PC-9 (cell line): ENCODE measurements around the gene WNT1. TPM values are rescaled to one million over a fixed set of nuclear protein-coding genes. Genes with fewer than 3 reads are reported as not detected.
A peak's percentile ranks its signal among the peaks of the same experiment; 100 is the strongest.

Experiments used
- BruUV-seq: library from RNA; stranded (reverse); fragments of 400-500 nt; replicated peaks from 2 replicates; lab custom pipeline; 2021; lab: Mats Ljungman, UMichigan
- CTCF ChIA-PET: fragments of 300-600 bp; sonication (Branson Sonifier 250); formaldehyde crosslinking; loops from one replicate; lab custom pipeline; 2022; ENCODE audit warnings: antibody characterized with exemption; lab: Charles Lee
- POLR2A ChIA-PET: fragments of 300-600 bp; sonication (Branson Sonifier 250); formaldehyde crosslinking; loops from one replicate; lab custom pipeline; 2022; ENCODE audit warnings: antibody characterized with exemption; ENCODE audit not compliant: unreplicated experiment; lab: Charles Lee
- DNase-seq, 2 experiments: peaks; one replicate each; pipeline versions ENCODE4 v3.0.0 to v3.0.0-alpha.2; 2015 to 2022; ENCODE audit warnings: mixed read lengths in 1 of 2
- H2AFZ ChIP-seq: fragments of 200-600 bp; sonication (generic); 2 replicates; pipeline ENCODE4 v1.8.1; 2017; ENCODE audit warnings: antibody characterized with exemption
- H3F3A ChIP-seq: fragments of 200-600 bp; sonication (generic); 2 replicates; pipeline ENCODE4 v1.8.1; 2017; ENCODE audit warnings: antibody characterized with exemption, mild to moderate bottlenecking, low read depth; ENCODE audit not compliant: insufficient read depth
- H3K27ac ChIP-seq: fragments of 200-600 bp; sonication (generic); 2 replicates; pipeline ENCODE4 v1.6.1; 2016; ENCODE audit warnings: mixed run types
- H3K27me3 ChIP-seq: fragments of 200-600 bp; sonication (generic); 2 replicates; pipeline ENCODE4 v1.6.1; 2016; ENCODE audit warnings: low read depth, mixed run types; ENCODE audit not compliant: insufficient read depth
- H3K36me3 ChIP-seq: fragments of 200-600 bp; sonication (generic); 2 replicates; pipeline ENCODE4 v1.6.1; 2016; ENCODE audit warnings: low read depth, mixed run types
- H3K4me1 ChIP-seq: fragments of 200-600 bp; sonication (generic); replicated peaks from 2 replicates; pipeline ENCODE4 v1.6.1; 2016; ENCODE audit warnings: mixed run types; ENCODE audit not compliant: insufficient read depth
- H3K4me2 ChIP-seq: fragments of 200-600 bp; sonication (generic); 2 replicates; pipeline ENCODE4 v1.6.1; 2017; ENCODE audit warnings: mixed run types
- H3K4me3 ChIP-seq: fragments of 200-600 bp; sonication (generic); 2 replicates; pipeline ENCODE4 v1.6.1; 2016; ENCODE audit warnings: mixed run types
- H3K79me2 ChIP-seq: fragments of 200-600 bp; sonication (generic); 2 replicates; pipeline ENCODE4 v1.6.1; 2017; ENCODE audit warnings: low read depth, mixed run types
- H3K9me2 ChIP-seq: fragments of 200-600 bp; sonication (generic); 2 replicates; pipeline ENCODE4 v1.8.1; 2017; ENCODE audit warnings: mild to moderate bottlenecking; ENCODE audit not compliant: insufficient read depth
- H3K9me3 ChIP-seq: fragments of 200-600 bp; sonication (generic); 2 replicates; pipeline ENCODE4 v1.8.1; 2016; ENCODE audit warnings: low read depth; ENCODE audit not compliant: insufficient read depth
- H4K20me1 ChIP-seq: fragments of 200-600 bp; sonication (generic); 2 replicates; pipeline ENCODE4 v1.8.1; 2017; ENCODE audit not compliant: insufficient read depth
- CTCF ChIP-seq: fragments of 200-600 bp; sonication (generic); conservative IDR thresholded peaks from 2 replicates; pipeline ENCODE4 v1.6.1; 2017; ENCODE audit warnings: mixed run types, antibody characterized with exemption, mild to moderate bottlenecking, moderate library complexity
- EZH2 ChIP-seq: fragments of 200-600 bp; sonication (generic); IDR thresholded peaks from 2 replicates; pipeline ENCODE4 v1.8.0; 2017; ENCODE audit warnings: antibody characterized with exemption, low read depth
- intact Hi-C: fragments of 100-400 bp; cut with micrococcal nuclease; formaldehyde crosslinking; loops from one replicate; pipeline ENCODE4 v1.10.0; 2022; ENCODE audit not compliant: unreplicated experiment
- total RNA-seq: library from RNA; stranded (reverse); gene quantifications from 2 replicates; pipeline ENCODE4 v1.2.3, GENCODE V29; 2021

WNT1 gene
- total RNA-seq, 1 experiment from 2014 or later = not detected

GRCh38 chr12:49014547-49014946 lies 36.4 kb downstream of the WNT1 start:
- Histone ChIP-seq H3K4me2 (no peak overlapping the region), H3K4me3 (no peak overlapping the region), H3K9me2 (no peaks in the 10 kb centered on the region), H3K4me1 (peaks cover 13% of the 10 kb centered on the region), H3K9me3 (no peaks in the 10 kb centered on the region), H2AFZ (no peak overlapping the region), H3K27me3 (no peaks in the 10 kb centered on the region), H3K27ac (no peak overlapping the region), H4K20me1 (no peaks in the 10 kb centered on the region), H3K79me2 (peaks cover 30% of the 10 kb centered on the region), H3F3A (peaks cover 18% of the 10 kb centered on the region), H3K36me3 (0 out of 2 replicates have a peak, but pooled peaks cover 4% of the 10 kb centered on the region)
- DNase-seq = no peak
- CTCF ChIA-PET = interaction anchor here (0.6 to 1.3 kb wide), 3 partner anchors 18 to 317 kb away, joined by 3 to 8 read pairs (median 3); no protein-coding TSS in a partner anchor
- intact Hi-C loops = no loop called here
- POLR2A ChIA-PET = no interaction called here
- TF ChIP-seq EZH2 (no peak), CTCF (no peak; the same call in 1 of the 2 replicates)
- BruUV-seq = no TSS peak

GRCh38 chr12:49015196-49015595 lies 37.1 kb downstream of the WNT1 start:
- H3K36me3 ChIP-seq = no peaks in the 10 kb centered on the region
- H3K9me3 ChIP-seq = no peaks in the 10 kb centered on the region
- POLR2A ChIA-PET = no interaction called here
- no peak overlapping the region for H3K4me3 ChIP-seq
- no peak for TF ChIP-seq CTCF
- TF ChIP-seq EZH2 = no peak
- CTCF ChIA-PET = no interaction called here
- no peak overlapping the region for H3K27ac ChIP-seq
- peaks cover 30% of the 10 kb centered on the region for H3K79me2 ChIP-seq
- H3K4me2 ChIP-seq = no peak overlapping the region
- no TSS peak for BruUV-seq
- H3K27me3 ChIP-seq = no peaks in the 10 kb centered on the region
- H4K20me1 ChIP-seq = no peaks in the 10 kb centered on the region
- peaks cover 14% of the 10 kb centered on the region for H3K4me1 ChIP-seq
- no peak overlapping the region for H2AFZ ChIP-seq
- no peak for DNase-seq
- no peaks in the 10 kb centered on the region for H3K9me2 ChIP-seq
- peaks cover 22% of the 10 kb centered on the region for H3F3A ChIP-seq
- intact Hi-C loops = loop anchor here (5.0 kb wide), 1 partner anchor 42 kb away; no protein-coding TSS in a partner anchor

- H3K36me3 ChIP-seq = no peaks in the 10 kb centered on the region
- peaks cover 27% of the 10 kb centered on the region for H3F3A ChIP-seq
- peaks cover 30% of the 10 kb centered on the region for H3K79me2 ChIP-seq
- no peaks in the 10 kb centered on the region for H3K9me3 ChIP-seq
- DNase-seq = no peak
- intact Hi-C loops = loop anchor here (2.0 to 5.0 kb wide), 2 partner anchors 17 to 39 kb away; no protein-coding TSS in a partner anchor
- ChIA-PET POLR2A (interaction anchor here (0.6 to 0.9 kb wide), 3 partner anchors 19 to 203 kb away, joined by 3 to 6 read pairs (median 4); partner anchors contain the start of gene DDN), CTCF (interaction anchor here (0.6 to 2.6 kb wide), 4 partner anchors 17 to 50 kb away, joined by 3 to 10 read pairs (median 6); no protein-coding TSS in a partner anchor)
- no peaks in the 10 kb centered on the region for H3K27me3 ChIP-seq
- no TSS peak for BruUV-seq
- peak overlapping the region; percentile 91 for H3K27ac ChIP-seq
- H3K9me2 ChIP-seq = no peaks in the 10 kb centered on the region
- peaks cover 14% of the 10 kb centered on the region for H3K4me1 ChIP-seq
- H2AFZ ChIP-seq = peak overlapping the region; percentile 70
- peak overlapping the region; percentile 87 for H3K4me2 ChIP-seq
- no peaks in the 10 kb centered on the region for H4K20me1 ChIP-seq
- TF ChIP-seq CTCF (no peak), EZH2 (no peak)
- peak overlapping the region; percentile 65 for H3K4me3 ChIP-seq
Observed at GRCh38 chr12:49017891-49018260, 39.8 kb downstream of the WNT1 start.
